HL-60/S4 treated with retinoic acid at 250 ng/mL for 4 days and 3 days (cell line): Measurements from ENCODE around the gene SLC12A5.

Source experiments
- in situ Hi-C: fragments of 300-500 bp; cut with MboI; formaldehyde crosslinking; loops from 2 replicates; pipeline ENCODE4 v1.7.0; 2022; ENCODE audit warnings: low sequenced_read_pairs

SLC12A5 gene

GRCh38 chr20:46051556-46052308, 22.7 kb downstream of the SLC12A5 start:
- in situ Hi-C loops = no loop called here

GRCh38 chr20:46053416-46053815, 24.4 kb downstream of the SLC12A5 start:
- in situ Hi-C loops = no loop called here

- in situ Hi-C loops = no loop called here
Observed at GRCh38 chr20:46054606-46055005, 25.6 kb downstream of the SLC12A5 start.

- in situ Hi-C loops = no loop called here
Observed at GRCh38 chr20:46055269-46055668, 26.3 kb downstream of the SLC12A5 start.

- in situ Hi-C loops = no loop called here
Observed at GRCh38 chr20:46056027-46056833, 27.2 kb downstream of the SLC12A5 start.

- in situ Hi-C loops = no loop called here
Observed at GRCh38 chr20:46056970-46057855, 28.2 kb downstream of the SLC12A5 start.

- in situ Hi-C loops = no loop called here
Observed at GRCh38 chr20:46057856-46058598, 29.0 kb downstream of the SLC12A5 start.

- in situ Hi-C loops = no loop called here
Observed at GRCh38 chr20:46058599-46059281, 29.7 kb downstream of the SLC12A5 start.

- in situ Hi-C loops = no loop called here
Observed at GRCh38 chr20:46060301-46060881, 31.4 kb downstream of the SLC12A5 start.

GRCh38 chr20:46060975-46061374, 32.0 kb downstream of the SLC12A5 start:
- in situ Hi-C loops = no loop called here

GRCh38 chr20:46062151-46062550, 33.1 kb downstream of the SLC12A5 start:
- in situ Hi-C loops = no loop called here

GRCh38 chr20:46062621-46063020, 33.6 kb downstream of the SLC12A5 start:
- in situ Hi-C loops = no loop called here

GRCh38 chr20:46063151-46063550, 34.1 kb downstream of the SLC12A5 start:
- in situ Hi-C loops = no loop called here

- in situ Hi-C loops = no loop called here
Observed at GRCh38 chr20:46063652-46064054, 34.6 kb downstream of the SLC12A5 start.

- in situ Hi-C loops = no loop called here
Observed at GRCh38 chr20:46065006-46065405, 36.0 kb downstream of the SLC12A5 start.

- in situ Hi-C loops = no loop called here
Observed at GRCh38 chr20:46065691-46066090, 36.7 kb downstream of the SLC12A5 start.

GRCh38 chr20:46070215-46070900, 41.3 kb downstream of the SLC12A5 start:
- in situ Hi-C loops = no loop called here

GRCh38 chr20:46071573-46071972, 42.6 kb downstream of the SLC12A5 start:
- in situ Hi-C loops = no loop called here

GRCh38 chr20:46073024-46073423, 44.0 kb downstream of the SLC12A5 start:
- in situ Hi-C loops = no loop called here
